BE2C (cell line): Measurements from ENCODE around the gene TBC1D21.
"Not testable (repeated sequence)": the region's sequence is repeated elsewhere in the genome, so short reads cannot be mapped to it uniquely, and the experiment has no call there.

Source experiments
- DNase-seq: peaks from one replicate; pipeline ENCODE4 v3.0.0-alpha.2; 2020
- H3K27me3 ChIP-seq: fragments of 250-450 bp; sonication (Bioruptor Pico); 2 replicates; pipeline ENCODE4 v1.5.1; 2020; ENCODE audit warnings: mild to moderate bottlenecking
- H3K36me3 ChIP-seq: fragments of 250-450 bp; sonication (Bioruptor Pico); 2 replicates; pipeline ENCODE4 v1.5.1; 2020; ENCODE audit warnings: mild to moderate bottlenecking
- H3K4me1 ChIP-seq: fragments of 250-450 bp; sonication (Bioruptor Pico); 2 replicates; pipeline ENCODE4 v1.5.1; 2020
- H3K4me3 ChIP-seq: 2 replicates; pipeline ENCODE4 v1.5.1; 2011; ENCODE audit warnings: low read depth, low read length
- H3K9me3 ChIP-seq: fragments of 250-450 bp; sonication (Bioruptor Pico); 2 replicates; pipeline ENCODE4 v1.5.1; 2020
- CTCF ChIP-seq: IDR thresholded peaks from 2 replicates; pipeline ENCODE4 v1.5.1; 2012; ENCODE audit warnings: mild to moderate bottlenecking, low read depth, low read length

TBC1D21 gene

GRCh38 chr15:73936181-73936580 is 62.8 kb downstream of the TBC1D21 start:
- H3K36me3 ChIP-seq, result no peaks in the 10 kb centered on the region
- no peaks in the 10 kb centered on the region for H3K27me3 ChIP-seq
- peaks cover 30% of the 10 kb centered on the region for H3K4me1 ChIP-seq
- no peak overlapping the region for H3K4me3 ChIP-seq
- no peaks in the 10 kb centered on the region for H3K9me3 ChIP-seq
- TF ChIP-seq CTCF, result 0 out of 2 replicates have a peak, but pooled peaks have one; percentile 22
- no peak for DNase-seq

- TF ChIP-seq CTCF, result no peak
- Histone ChIP-seq H3K36me3 (no peaks in the 10 kb centered on the region), H3K4me1 (peaks cover 30% of the 10 kb centered on the region), H3K4me3 (no peak overlapping the region), H3K27me3 (no peaks in the 10 kb centered on the region), H3K9me3 (no peaks in the 10 kb centered on the region)
- no peak for DNase-seq
Measured at GRCh38 chr15:73936588-73937290, 63.4 kb downstream of the TBC1D21 start.

- Histone ChIP-seq H3K4me3 (no peak overlapping the region), H3K9me3 (no peaks in the 10 kb centered on the region), H3K27me3 (no peaks in the 10 kb centered on the region), H3K4me1 (peaks cover 30% of the 10 kb centered on the region), H3K36me3 (no peaks in the 10 kb centered on the region)
- DNase-seq, result no peak
- no peak for TF ChIP-seq CTCF
Measured at GRCh38 chr15:73937296-73937695, 63.9 kb downstream of the TBC1D21 start.

- Histone ChIP-seq H3K27me3 (no peaks in the 10 kb centered on the region), H3K36me3 (no peaks in the 10 kb centered on the region), H3K4me1 (peaks cover 30% of the 10 kb centered on the region), H3K4me3 (no peak overlapping the region), H3K9me3 (no peaks in the 10 kb centered on the region)
- DNase-seq, result no peak
- TF ChIP-seq CTCF, result no peak
Measured at GRCh38 chr15:73937726-73938125, 64.4 kb downstream of the TBC1D21 start.

GRCh38 chr15:73938516-73938915 is 65.2 kb downstream of the TBC1D21 start:
- H3K36me3 ChIP-seq, H3K4me3 ChIP-seq, DNase-seq, H3K9me3 ChIP-seq, H3K27me3 ChIP-seq: not testable (repeated sequence)
- peaks cover 30% of the 10 kb centered on the region for H3K4me1 ChIP-seq
